Measurements from ENCODE around the gene PCED1B. TPM values are rescaled to one million over a fixed set of nuclear protein-coding genes. Genes with fewer than 3 reads are reported as not detected.
"Not testable (repeated sequence)": the region's sequence is repeated elsewhere in the genome, so short reads cannot be mapped to it uniquely, and the experiment has no call there.

The PCED1B gene
- total and polyA plus RNA-seq, 8 donors = 0.60 to 8.1 (median 1.3) TPM

DNA sequence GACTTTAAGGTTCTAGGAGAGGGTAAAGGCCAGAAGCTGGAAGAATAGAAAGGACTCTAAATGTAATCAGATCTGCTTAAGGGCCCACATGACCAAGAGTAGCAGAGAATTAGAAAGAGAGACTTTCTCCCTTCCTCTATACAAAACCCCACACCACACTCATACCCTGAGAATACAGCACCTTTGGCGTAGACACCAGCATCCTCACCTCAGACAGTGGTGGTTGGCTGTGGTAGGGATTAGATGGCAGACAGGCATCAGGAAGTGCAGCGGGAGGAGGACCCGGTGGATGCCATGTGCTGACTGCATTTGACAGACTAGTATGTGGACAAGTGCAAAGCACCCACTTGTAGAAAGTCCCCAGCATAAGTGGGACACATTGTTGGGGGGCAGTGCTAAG, 98.6 kb downstream of the PCED1B start:
- intact Hi-C loops (cut with DNase I) = no loop called here
- ATAC-seq (no peak), DNase-seq (no peak)
- H3K4me3 ChIP-seq = no peak overlapping the region
- no peaks in the 10 kb centered on the region for H3K9me3 ChIP-seq
- no peaks in the 10 kb centered on the region for H3K27me3 ChIP-seq
- no peaks in the 10 kb centered on the region for H3K36me3 ChIP-seq
- H3K4me1 ChIP-seq = no peaks in the 10 kb centered on the region
- TF ChIP-seq, protein P1, sequence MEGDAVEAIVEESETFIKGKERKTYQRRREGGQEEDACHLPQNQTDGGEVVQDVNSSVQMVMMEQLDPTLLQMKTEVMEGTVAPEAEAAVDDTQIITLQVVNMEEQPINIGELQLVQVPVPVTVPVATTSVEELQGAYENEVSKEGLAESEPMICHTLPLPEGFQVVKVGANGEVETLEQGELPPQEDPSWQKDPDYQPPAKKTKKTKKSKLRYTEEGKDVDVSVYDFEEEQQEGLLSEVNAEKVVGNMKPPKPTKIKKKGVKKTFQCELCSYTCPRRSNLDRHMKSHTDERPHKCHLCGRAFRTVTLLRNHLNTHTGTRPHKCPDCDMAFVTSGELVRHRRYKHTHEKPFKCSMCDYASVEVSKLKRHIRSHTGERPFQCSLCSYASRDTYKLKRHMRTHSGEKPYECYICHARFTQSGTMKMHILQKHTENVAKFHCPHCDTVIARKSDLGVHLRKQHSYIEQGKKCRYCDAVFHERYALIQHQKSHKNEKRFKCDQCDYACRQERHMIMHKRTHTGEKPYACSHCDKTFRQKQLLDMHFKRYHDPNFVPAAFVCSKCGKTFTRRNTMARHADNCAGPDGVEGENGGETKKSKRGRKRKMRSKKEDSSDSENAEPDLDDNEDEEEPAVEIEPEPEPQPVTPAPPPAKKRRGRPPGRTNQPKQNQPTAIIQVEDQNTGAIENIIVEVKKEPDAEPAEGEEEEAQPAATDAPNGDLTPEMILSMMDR (IDR thresholded peaks at IDR 0.05) = no peak
- no peak overlapping the region for H3K27ac ChIP-seq

DNA sequence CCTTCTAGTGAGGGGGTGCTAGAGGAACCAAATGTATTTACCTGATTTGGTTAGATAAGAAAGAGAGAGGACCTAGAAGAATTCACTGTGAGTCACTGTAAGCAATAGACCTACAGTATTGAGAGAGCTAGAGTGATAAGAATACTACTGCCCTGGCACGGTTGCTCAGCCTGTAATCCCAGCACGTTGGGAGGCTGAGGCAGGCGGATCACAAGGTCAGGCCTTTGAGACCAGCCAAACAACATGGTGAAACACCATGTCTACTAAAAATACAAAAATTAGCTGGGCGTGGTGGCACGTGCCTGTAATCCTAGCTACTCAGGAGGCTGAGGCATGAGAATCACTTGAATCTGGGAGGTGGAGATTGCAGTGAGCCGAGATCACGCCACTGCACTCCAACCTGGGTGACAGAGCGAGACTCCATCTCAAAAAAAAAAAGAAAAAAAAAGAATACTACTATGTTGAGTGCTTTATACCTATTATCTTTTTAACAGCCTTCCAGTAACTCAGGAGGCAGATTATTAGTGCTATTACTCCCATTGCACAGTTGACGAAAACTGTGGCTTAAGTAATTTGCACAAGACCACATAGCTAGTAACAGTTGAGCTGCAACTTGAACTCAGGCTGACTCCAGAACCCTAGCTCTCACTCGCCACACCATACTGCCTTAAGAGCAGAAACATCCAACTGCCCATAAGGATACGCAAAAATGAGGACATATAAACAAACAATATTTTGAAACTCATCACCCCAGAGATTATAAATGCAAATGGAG, 102.9 kb downstream of the PCED1B start:
- H3K9me3 ChIP-seq; H3K4me1 ChIP-seq; intact Hi-C loops (cut with DNase I); H3K27me3 ChIP-seq; DNase-seq; H3K4me3 ChIP-seq; H3K27ac ChIP-seq; H3K36me3 ChIP-seq: not testable (repeated sequence)
- peak; percentile 46 for ATAC-seq

DNA sequence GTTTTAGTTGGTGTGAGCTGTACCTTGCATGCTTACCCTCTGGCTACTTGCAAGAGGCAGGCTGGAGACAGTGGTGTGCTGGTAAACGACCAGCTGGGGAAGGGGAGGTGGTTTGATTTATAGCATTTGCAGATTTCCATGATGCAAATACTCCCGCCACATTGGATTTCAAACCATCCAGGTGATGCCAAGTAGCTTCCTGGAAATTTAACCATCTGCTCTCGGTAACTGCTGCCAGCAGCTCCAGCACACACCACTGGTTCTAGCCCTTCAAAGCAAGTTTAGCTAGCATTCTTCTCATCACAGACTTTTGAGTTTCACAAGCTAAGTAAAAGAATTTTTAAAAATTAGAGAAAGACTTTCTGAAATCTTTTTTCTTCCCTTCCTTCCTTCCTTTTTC, 104.8 kb downstream of the PCED1B start:
- intact Hi-C loops (cut with DNase I) = no loop called here
- no peaks in the 10 kb centered on the region for H3K9me3 ChIP-seq
- DNase-seq (no peak), ATAC-seq (no peak)
- no peaks in the 10 kb centered on the region for H3K36me3 ChIP-seq
- H3K4me3 ChIP-seq = no peak overlapping the region
- no peak overlapping the region for H3K27ac ChIP-seq
- no peaks in the 10 kb centered on the region for H3K27me3 ChIP-seq
- TF ChIP-seq, protein P1 (IDR thresholded peaks at IDR 0.05) = no peak
- peaks cover 0 to 12% of the 10 kb centered on the region in 2 donors for H3K4me1 ChIP-seq

DNA sequence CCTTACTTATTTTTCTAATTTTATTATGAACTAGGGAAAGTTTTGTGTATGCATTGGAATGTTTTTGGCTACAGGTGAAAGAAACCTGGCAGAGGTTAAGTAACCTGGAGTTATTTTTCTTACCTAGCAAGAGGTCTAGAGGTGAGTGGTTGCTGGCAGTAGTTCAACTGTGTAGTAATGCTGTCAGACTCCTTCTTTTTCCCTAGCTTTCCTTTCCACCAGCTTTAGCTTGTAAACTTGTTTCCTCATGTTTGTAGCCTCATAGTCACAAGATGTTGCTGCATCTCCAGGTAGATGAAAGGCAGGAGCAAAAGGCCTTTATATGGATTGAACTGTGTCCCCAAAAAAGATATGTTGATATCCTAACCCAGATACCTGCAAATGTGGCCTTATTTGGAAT, 105.4 kb downstream of the PCED1B start:
- TF ChIP-seq, protein P1 (IDR thresholded peaks at IDR 0.05) = no peak
- peak in 2 of 4 donors; percentile 38 to 64 for DNase-seq
- intact Hi-C loops (cut with DNase I) = no loop called here
- no peak overlapping the region for H3K4me3 ChIP-seq
- ATAC-seq = peak; percentile 73
- peak overlapping the region in 1 of 2 donors; percentile 58 for H3K27ac ChIP-seq
- H3K9me3 ChIP-seq = no peaks in the 10 kb centered on the region
- no peaks in the 10 kb centered on the region for H3K36me3 ChIP-seq
- no peaks in the 10 kb centered on the region for H3K27me3 ChIP-seq
- peaks cover 2 to 18% of the 10 kb centered on the region in 2 donors for H3K4me1 ChIP-seq

DNA sequence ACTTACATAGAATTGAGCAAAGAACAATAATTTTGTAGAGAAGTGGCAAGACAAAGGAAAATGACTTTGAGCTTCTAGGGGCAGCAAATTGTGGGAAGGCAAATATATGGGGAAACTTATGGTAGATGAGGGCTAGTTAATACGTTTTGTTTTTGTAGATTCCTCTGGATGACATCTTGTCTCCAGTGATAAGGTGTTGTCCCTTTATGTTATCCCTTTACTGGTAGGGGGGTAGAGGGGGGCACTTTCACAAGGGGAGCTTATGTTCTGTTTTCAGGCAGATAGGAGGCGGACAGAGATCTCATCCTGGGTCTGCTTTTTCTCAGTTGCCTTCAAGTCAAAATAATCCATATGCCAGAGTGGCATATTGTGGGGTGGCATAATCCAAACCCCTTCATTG, 106.8 kb downstream of the PCED1B start:
- intact Hi-C loops (cut with DNase I) = no loop called here
- DNase-seq (no peak), ATAC-seq (no peak)
- Histone ChIP-seq H3K4me3 (no peak overlapping the region), H3K27me3 (no peaks in the 10 kb centered on the region), H3K36me3 (no peaks in the 10 kb centered on the region), H3K4me1 (peaks cover 7 to 25% of the 10 kb centered on the region in 2 donors), H3K27ac (no peak overlapping the region), H3K9me3 (no peaks in the 10 kb centered on the region)
- TF ChIP-seq, protein P1 (IDR thresholded peaks at IDR 0.05) = no peak
